Ovary (tissue), 3 donors: Measurements from ENCODE around the gene FITM1.

Source experiments
- POLR2A ChIP-seq: fragments of 450-650 bp; IDR thresholded peaks from one replicate; pipeline ENCODE4 v1.6.1; 2017; ENCODE audit warnings: antibody characterized with exemption, mild to moderate bottlenecking, moderate library complexity
- TF ChIP-seq, protein P1 (sequence below), 3 donors: fragments of 450-650 bp in 2 of 3; fragments of 200-600 bp in 1 of 3; IDR thresholded peaks; one replicate each; pipeline versions ENCODE4 v1.5.1 to v1.8.0; 2016 to 2022; ENCODE audit warnings: antibody characterized with exemption in 3 of 3, mild to moderate bottlenecking in 1 of 3
- donor health status: DM: no; HTN: no; CAD: no.

GRCh38 chr14:24179294-24179960, 49.0 kb downstream of the FITM1 start:
- TF ChIP-seq, protein P1, sequence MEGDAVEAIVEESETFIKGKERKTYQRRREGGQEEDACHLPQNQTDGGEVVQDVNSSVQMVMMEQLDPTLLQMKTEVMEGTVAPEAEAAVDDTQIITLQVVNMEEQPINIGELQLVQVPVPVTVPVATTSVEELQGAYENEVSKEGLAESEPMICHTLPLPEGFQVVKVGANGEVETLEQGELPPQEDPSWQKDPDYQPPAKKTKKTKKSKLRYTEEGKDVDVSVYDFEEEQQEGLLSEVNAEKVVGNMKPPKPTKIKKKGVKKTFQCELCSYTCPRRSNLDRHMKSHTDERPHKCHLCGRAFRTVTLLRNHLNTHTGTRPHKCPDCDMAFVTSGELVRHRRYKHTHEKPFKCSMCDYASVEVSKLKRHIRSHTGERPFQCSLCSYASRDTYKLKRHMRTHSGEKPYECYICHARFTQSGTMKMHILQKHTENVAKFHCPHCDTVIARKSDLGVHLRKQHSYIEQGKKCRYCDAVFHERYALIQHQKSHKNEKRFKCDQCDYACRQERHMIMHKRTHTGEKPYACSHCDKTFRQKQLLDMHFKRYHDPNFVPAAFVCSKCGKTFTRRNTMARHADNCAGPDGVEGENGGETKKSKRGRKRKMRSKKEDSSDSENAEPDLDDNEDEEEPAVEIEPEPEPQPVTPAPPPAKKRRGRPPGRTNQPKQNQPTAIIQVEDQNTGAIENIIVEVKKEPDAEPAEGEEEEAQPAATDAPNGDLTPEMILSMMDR (IDR thresholded peaks at IDR 0.05), result no peak
- TF ChIP-seq POLR2A, result no peak
